Kasumi-1 (cell line): Measurements from ENCODE around the gene LRATD1.
"Not testable (repeated sequence)": the region's sequence is repeated elsewhere in the genome, so short reads cannot be mapped to it uniquely, and the experiment has no call there.

Experiments
- DNase-seq, 2 experiments: peaks; one replicate each; lab custom pipeline; 2025; lab: John Stamatoyannopoulos, UW

Gene LRATD1, protein sequence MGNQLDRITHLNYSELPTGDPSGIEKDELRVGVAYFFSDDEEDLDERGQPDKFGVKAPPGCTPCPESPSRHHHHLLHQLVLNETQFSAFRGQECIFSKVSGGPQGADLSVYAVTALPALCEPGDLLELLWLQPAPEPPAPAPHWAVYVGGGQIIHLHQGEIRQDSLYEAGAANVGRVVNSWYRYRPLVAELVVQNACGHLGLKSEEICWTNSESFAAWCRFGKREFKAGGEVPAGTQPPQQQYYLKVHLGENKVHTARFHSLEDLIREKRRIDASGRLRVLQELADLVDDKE

DNA sequence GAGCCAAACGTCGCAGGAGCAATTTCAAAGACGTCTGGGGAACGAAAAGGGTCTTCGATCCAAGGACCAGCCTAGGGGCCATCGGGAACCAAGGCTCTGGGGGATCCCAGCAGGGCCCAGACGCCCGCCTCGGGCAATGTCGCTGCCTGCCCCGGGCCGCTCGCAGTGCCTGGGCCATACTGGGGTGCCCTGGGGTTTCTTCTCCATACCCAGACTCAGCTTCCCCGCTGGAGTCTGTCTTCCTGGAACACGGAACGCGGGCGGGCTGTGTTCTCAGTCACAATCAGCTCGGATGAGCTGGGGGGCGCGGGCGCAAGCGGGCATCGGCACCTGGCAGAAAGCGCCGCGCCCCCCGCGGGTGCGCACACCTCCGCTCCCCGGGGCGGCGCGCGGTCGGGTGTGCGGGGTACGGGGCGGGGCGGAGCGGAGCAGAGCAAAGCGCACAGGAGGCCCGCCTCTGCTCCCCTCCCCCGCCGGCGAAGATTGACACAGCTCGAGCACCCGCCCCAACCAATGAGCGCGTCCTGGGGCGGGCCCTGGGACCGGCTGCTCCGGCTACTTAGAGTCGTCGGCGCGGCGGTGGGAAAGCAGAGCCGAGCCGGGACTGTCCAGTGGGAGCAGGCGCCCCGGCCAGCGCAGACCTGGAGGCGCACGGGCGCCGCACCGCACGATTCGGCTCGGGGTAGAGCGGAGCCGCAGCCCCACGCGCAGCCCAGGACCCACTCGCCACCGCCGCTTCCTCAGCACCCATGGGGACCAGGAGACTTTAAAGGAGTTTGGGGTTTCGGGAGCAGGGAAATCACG is at the start of gene LRATD1:
TSS of gene LRATD1 (plus strand) at position 585 of the 804 bp plus-strand sequence. CDS start 1,263 bp downstream, outside the sequence.
- DNase-seq = no peak

GRCh38 chr2:14583059-14583458 is 49.5 kb upstream of the LRATD1 start:
- DNase-seq = no peak

GRCh38 chr2:14583802-14584201 is 48.7 kb upstream of the LRATD1 start:
- no peak for DNase-seq

DNA sequence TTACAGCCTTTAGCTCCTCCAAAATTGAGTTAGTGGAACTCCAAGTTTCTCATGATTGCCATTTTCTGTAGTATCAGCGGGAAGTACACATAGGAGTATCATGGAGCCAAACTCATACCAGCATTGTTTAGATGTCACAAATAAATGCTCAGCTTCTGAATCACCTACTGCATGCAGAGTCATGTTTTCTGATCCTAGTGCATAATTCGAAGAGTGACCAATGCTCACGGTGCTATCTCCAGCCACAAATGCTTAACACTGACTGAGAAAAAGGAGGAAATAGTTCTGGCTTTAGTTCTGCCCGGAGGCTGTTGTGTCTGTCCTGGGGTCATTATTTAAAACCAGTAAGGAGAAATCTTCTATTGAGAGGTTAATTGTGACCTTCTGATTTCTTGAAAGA is 45.4 kb upstream of the LRATD1 start:
- DNase-seq = no peak

GRCh38 chr2:14601156-14601770 is 31.3 kb upstream of the LRATD1 start:
- DNase-seq = peak in 1 of 2 experiments; percentile 3

DNA sequence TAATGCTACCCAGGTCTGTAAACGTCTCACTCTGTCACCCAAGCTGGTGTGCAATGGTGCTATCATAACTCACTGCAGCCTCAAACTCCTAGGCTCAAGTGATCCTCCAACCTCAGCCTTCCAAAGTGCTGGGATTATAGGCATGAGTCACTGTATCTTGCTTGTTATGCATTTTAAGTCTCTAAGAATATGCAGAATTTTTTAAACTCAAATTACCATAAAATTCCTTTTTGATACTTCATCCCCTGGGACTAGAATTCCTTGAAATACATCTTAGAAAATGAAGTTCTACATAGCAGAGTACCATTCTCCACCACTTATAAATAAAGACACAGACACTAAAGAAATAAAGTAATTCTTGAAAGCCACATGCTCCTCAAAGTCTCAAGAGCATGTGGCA is 30.2 kb upstream of the LRATD1 start:
- DNase-seq = no peak

DNA sequence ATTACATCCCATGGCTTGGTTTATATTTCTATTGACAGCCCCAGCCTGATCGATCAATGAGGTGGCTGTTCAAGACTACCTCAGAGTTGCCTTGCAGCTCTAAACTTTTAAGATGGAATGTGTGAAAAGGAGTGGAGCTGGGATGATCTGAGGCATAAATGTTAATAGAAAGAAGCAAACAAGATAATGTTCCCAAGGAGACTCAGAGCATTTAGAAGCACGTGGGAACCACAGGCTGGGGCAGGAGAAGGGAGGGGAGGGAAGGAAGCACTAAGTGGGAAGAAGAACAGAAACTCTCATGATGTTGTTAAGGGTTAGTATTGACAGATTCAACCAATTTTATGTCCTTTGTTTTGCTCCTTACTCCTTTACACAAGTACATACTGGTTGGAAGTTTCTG is 28.8 kb upstream of the LRATD1 start:
- no peak for DNase-seq

DNA sequence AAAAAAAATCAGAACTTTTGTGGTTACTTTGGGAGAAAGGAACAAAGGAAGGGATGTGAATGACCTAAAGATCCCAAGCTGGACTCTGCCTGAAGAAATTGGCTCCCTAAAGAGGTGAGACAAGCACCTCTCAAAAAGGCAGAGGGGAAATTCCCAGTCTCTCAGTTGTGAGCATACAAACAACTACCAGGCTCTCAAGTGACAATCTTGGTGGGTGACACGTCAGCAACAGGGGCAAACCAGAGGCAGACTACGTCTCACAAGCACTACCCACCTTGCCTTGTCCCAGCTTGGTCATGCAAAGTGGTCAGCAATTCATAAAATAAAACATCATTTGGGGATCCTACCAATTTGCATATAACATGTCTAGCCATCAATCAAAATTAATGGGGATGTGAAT is 24.3 kb upstream of the LRATD1 start:
- DNase-seq = no peak

DNA sequence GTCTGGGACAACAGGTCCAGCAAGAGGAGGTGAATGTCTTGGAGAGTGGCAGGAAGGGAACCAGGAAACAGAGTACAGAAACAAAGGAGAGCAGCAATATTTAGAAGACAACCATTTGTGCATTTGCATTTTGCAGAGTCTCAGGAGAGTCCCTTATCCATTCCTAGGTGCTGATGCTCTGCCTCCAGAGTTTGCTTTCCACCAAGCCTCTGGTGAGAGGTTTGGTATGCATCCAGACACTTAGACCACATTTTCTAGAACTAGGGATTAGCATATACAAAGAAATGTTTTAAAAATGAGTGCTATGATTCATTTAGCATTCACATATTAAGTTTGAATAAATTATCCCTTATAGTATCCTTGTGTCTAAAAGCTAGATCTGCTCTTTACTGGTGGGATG is 18.5 kb upstream of the LRATD1 start:
- no peak for DNase-seq

DNA sequence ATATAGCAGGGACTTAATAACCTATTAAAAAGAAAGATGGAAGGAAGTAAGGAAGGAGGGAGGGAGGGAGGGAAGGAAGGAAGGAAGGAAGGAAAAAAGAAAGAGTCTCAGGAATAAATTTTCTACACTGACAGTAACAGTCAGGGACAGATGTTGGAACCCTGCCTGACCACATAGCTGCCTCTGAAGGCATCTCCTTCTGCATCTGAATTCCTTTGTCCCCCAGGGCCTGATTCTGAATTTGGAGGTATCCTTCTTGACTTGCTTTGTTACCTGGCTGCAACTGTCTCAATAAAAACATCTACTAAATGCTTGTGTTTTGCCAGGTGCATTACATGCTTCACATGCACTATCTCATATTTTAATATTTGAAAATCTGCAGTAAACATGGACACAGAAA is 17.4 kb upstream of the LRATD1 start:
- DNase-seq = no peak

DNA sequence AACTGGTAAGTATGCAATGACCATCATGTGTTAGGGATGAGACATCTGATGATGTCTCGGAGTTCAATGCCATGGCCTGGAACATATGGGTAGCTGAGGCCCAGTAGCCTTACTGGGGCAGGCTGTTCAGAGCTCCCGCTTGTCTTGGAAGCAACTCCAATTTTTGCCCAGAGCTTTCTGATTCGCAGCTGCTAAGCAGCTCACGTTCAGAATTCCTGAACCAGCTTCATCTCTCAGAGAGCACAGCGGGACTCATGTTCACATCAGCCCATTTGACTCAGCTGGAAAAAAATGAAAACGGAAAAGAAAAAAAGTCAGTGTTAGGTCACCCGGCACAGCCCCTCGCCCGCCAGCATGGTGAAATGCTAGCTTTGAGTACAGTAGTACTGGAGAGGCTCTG is 16.8 kb upstream of the LRATD1 start:
- DNase-seq = no peak

DNA sequence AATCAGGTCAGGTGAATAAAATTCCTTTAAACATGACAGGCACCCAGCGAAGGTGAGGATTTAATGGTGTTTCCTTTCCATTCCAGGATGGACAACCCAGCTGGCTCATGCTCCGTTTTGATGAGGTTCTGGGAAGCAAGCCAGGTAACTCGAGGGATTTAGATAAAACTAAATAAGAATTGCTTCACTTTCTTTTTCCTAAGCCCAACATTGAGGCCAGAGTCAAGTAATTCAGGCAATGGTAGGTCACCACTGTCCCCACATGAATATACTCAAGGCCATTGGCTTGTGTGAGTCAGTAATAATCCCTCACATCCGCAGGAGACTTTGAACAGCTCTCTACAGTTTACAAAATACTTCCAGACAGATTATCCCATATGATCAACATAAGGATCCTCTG is 16.2 kb upstream of the LRATD1 start:
- DNase-seq = no peak

DNA sequence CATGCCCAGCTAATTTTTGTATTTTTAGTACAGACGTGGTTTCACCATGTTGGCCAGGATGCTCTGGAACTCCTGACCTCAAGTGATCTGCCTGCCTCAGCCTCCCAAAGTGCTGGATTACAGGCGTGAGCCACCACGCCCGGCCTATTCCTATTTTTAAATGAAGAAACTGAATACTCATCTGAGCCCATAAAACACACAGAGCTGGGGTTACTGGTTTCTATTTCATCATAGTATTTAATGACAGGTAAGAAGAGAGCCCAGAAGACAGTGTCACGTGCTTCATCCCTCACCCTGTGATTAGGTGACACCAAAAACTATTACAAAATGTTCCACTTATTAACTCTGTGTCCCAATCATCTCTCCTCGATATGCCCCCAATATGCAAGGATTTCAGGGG is 15.6 kb upstream of the LRATD1 start:
- DNase-seq = no peak

DNA sequence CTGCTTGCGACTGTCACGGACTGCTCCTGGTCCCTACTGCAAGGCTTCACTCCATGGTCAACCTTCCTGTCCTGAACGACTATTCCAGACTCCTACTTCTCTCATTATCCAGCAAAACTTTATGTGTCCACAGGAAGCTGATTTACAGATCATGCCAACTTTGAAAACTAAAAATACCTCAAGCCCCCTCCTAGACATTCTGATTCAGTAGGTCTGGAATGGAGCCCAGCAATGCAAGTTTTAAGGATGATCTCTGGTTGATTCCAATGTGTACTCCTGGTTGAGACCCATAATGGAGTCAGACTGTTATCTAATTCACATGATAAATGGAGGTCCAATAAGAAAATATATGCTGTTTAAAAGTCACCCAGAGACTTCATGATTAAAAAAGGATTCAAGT is 13.1 kb upstream of the LRATD1 start:
- no peak for DNase-seq

GRCh38 chr2:14621114-14621513 is 11.4 kb upstream of the LRATD1 start:
- DNase-seq = no peak

GRCh38 chr2:14621906-14622549 is 10.5 kb upstream of the LRATD1 start:
- DNase-seq = no peak

- DNase-seq = not testable (repeated sequence)
Observed at GRCh38 chr2:14622550-14622939, 10.0 kb upstream of the LRATD1 start.

DNA sequence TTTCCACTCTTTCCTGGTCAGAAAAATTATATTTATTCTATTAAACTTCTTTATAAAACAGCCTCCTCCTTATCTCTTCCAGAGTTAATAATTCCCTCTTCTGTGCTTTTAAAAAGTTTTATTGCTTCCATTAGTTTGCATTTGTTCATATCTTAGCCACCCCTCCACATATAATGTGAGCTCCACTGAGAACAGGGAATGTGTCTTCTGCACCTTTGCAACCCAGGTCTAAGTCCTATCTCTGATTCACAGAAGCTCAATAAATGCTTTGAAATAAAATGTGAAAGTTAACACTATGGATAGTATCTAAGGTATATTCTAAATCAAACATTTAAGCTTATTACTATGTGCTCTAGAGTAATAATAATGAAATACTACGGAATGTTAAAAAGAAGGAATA is 9.3 kb upstream of the LRATD1 start:
- DNase-seq = no peak

DNA sequence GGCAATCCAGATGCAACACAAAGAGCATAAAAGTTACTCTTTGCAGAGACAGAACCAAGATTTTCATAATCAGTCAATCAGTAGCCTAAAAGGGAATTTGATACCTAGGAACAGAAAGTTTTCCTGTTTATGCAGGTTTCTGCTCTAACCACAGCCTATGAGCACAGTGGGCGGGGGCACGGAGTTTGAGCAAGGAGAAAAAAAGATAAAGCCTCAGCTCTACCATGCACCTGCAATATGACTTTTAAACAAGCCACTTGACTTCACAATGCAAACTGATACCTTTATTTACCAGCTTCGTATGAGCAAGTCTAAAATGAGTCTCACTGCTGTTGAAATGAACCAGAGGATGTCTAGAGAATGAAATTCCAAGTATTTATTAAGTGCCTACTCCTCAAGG is 5.6 kb upstream of the LRATD1 start:
- DNase-seq = no peak

- no peak for DNase-seq
Observed at GRCh38 chr2:14628901-14629300, 3.6 kb upstream of the LRATD1 start.

DNA sequence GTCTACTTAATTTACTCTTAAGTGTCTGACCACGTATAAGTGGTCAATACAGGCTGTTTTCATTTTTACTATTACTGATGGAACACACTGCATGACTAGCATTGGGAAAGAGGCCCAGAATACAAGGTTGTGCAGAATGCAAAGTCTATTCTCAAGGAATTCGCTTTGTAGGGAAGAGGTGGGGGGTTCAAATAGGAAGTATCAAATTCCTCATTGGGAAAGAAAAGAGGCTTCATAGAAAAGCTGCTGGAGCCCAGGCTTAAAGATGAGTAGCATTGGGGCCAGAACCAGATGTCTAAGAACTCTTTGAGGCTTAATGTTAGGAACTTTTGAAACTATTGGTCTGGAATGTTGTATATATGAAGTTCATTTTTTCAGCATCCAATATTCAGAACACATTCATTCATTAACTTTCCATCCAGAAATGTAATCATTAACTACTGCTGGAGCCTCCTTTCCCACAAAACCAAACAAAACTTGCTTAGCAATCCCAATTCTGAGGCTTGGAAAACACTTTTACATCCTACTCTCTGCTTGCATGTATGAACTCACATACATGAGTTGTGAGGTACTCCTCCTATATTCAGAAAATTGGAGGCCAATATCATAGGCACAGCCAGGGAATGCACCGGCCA is 994 bp upstream of the LRATD1 start:
- DNase-seq = no peak

GRCh38 chr2:14633061-14633460 is 544 bp downstream of the LRATD1 start:
- DNase-seq = no peak
